GM12865 (cell line): ENCODE data around the gene CDC42BPA.

Source experiments
- DNase-seq: peaks from one replicate; pipeline ENCODE4 v3.0.0; 2010; ENCODE audit warnings: low read depth
- H3K4me3 ChIP-seq: 2 replicates; pipeline ENCODE4 v1.5.1; 2011; ENCODE audit warnings: mild to moderate bottlenecking, low read depth, low read length, control low read depth
- TF ChIP-seq, protein P1 (sequence below): IDR thresholded peaks from 2 replicates; pipeline ENCODE4 v1.5.1; 2011; ENCODE audit warnings: low read length, control low read depth, low read depth, inconsistent platforms; ENCODE audit not compliant: insufficient read depth; ENCODE audit errors: missing control alignments

Gene CDC42BPA

DNA sequence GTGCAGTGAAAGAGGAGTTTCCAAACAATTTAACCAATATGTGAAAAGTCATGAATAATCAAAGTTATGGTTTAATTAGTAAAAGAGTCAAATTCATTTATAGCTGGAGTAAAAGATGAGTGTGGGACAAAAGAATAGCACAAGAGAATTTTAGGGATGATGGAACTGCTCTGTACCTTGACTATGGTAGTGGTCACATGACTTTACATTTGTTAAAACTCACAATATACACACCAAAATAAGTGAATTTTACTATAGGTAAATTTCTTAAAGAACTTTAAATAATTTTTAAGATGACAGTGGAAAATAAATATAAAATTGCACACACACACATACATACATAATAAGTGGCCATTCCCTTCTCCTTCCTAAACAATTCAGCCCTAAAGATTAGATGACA lies 13.6 kb downstream of the CDC42BPA start:
- no peak overlapping the region for H3K4me3 ChIP-seq
- no peak for DNase-seq
- TF ChIP-seq, protein P1, sequence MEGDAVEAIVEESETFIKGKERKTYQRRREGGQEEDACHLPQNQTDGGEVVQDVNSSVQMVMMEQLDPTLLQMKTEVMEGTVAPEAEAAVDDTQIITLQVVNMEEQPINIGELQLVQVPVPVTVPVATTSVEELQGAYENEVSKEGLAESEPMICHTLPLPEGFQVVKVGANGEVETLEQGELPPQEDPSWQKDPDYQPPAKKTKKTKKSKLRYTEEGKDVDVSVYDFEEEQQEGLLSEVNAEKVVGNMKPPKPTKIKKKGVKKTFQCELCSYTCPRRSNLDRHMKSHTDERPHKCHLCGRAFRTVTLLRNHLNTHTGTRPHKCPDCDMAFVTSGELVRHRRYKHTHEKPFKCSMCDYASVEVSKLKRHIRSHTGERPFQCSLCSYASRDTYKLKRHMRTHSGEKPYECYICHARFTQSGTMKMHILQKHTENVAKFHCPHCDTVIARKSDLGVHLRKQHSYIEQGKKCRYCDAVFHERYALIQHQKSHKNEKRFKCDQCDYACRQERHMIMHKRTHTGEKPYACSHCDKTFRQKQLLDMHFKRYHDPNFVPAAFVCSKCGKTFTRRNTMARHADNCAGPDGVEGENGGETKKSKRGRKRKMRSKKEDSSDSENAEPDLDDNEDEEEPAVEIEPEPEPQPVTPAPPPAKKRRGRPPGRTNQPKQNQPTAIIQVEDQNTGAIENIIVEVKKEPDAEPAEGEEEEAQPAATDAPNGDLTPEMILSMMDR, result no peak

DNA sequence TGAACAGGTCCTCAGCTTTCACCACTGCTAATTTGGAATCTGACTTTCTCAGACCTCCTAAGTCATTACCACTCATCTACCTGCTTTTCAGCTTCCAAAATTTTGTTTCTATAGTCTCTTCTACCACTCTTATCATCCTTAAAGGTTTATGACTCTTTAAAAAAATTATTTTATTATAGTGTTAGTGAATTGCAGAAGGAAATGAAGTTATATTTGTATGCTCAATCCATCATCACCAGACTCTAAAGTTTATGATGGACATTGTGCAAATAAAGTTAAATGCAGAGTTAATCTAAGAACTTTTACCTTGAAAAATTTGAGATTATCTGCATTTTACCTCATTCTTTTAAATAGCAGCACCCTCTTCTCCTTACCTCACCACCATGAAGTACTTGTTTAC lies 14.6 kb downstream of the CDC42BPA start:
- TF ChIP-seq, protein P1, result no peak
- H3K4me3 ChIP-seq, result no peak overlapping the region
- DNase-seq, result no peak

DNA sequence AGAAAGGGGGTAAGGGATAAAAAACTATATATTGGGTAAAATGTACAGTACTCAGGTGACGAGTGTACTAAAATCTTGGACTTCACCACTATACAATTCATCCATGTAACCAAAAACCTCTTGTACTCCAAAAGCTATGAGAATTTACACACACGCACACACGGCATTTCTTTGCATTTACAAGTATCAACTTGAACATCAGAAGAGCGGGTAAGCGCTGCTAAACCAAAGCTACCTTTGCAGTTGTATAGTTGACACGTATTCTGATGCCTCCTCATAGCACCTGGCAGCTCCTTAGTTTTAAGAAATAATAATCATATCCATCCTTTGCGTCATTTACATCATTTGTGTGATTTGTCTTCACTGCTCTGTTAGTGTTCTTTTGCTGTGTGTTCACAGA lies 17.6 kb downstream of the CDC42BPA start:
- TF ChIP-seq, protein P1, result no peak
- DNase-seq, result no peak
- H3K4me3 ChIP-seq, result no peak overlapping the region

DNA sequence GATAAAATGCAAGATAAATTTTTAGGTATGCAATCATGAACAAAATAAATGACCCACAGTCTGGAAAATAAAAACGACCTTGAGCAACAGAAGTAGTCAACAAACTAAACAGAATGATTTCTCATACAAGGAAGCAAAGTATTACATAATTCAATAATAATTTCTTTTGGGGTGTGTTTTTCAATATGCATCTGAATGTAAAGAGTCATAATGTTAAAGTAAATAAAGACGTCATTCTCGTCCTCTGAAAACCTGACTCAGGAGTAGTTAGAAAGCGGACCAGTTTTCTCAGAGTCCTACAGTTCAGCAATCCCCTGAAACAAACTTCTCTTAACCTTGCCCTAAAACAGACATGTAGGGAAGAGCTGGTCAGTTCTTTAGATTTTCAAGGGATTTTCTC lies 18.6 kb downstream of the CDC42BPA start:
- no peak for DNase-seq
- TF ChIP-seq, protein P1, result no peak
- H3K4me3 ChIP-seq, result no peak overlapping the region

DNA sequence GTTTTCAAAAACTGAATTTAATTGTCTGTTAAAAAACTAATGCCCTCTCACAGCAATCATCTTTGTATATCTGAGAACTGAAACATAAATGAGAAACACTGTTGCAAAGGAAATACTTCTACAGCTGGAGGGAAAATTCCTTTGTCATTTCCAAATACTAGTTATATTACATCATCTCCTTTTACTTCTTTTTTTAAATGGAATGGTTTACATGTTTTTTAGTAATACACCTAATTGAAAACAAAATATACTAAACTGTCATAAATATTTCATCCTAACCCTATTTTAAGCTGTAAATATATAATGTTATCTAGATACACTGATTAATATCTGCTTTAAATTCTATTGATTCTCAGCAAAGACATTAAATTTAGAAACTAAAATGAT lies 19.1 kb downstream of the CDC42BPA start:
- TF ChIP-seq, protein P1, result no peak
- H3K4me3 ChIP-seq, result no peak overlapping the region
- no peak for DNase-seq

DNA sequence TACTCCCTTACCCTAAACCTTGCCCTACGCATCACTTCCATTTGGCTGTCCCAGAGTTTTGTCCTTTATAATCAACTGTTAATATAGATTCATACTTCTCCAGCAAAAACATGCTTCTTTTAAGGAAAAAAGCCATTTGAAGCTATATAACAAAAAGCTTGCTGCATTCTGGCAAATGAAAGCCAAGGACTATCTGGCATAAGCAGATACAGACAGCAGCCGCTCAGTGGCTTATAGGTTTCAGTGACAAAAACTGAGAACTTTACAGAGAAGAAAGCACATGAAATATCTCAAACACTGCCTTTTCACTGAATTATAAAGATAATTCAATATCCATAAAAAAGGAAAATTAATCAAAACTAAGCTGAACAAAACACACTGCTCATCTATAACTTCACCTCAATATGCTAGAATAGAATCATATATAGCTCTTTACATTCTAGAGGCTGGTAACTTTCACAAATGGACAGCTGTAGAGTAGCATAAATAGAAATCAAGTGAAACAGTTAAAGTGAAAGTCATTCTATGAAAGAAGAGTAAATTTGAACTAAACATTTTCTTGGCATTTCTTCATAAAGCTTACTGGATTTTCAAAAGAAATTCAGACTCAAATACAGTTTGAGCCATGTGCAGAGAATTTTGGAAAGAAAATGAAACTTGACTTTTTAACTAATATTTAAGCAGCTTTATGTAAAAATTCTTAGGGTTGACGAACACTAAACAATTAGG lies 19.6 kb downstream of the CDC42BPA start:
- no peak overlapping the region for H3K4me3 ChIP-seq
- TF ChIP-seq, protein P1, result no peak
- DNase-seq, result no peak

DNA sequence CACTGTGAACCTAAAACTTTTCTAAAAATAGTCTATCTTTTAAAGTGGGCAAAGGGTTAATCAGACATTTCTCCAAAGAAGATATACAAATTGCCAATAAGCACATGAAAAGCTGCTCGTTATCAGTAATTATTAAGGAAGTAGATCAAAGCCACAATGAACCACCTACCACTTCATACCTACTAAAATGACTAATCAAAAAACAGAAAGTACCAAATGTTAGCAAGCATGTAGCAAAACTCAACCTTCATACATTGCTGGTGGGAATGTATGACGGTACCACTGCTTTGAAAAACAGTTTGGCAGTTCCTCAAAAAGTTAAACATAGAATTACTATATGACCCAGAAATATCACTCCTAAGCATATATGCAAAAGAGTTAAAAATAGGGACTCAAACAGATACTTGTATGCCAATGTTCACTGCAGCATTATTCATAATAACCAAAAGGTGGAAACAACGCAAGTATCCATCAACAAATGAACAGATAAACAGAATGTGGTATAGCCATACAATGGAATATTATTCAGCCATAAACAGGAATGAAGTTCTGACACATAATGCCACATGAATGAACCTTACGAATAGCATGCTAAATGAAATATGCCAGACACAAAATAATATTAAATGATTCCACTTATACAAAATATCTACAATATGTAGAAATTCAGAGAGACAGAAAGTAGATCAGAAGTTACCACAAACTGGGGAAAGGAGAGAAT lies 21.1 kb downstream of the CDC42BPA start:
- no peak for DNase-seq
- H3K4me3 ChIP-seq, result no peak overlapping the region
- TF ChIP-seq, protein P1, result no peak
